IMR-90 (cell line): ENCODE measurements around the gene MAGI3. TPM values are rescaled to one million over a fixed set of nuclear protein-coding genes. Genes with fewer than 3 reads are reported as not detected.

Experiments used
- ATAC-seq: fragments of 200-7000 bp; cut with Tn5 transposase; 2 replicates; pipeline ENCODE4 v1.9.1; 2020; ENCODE audit warnings: low read depth, mild to moderate bottlenecking, moderate library complexity
- BruUV-seq: library from RNA; stranded (reverse); fragments of 400-500 nt; replicated peaks from 2 replicates; lab custom pipeline; 2021; lab: Mats Ljungman, UMichigan
- CTCF ChIA-PET: fragments of 300-600 bp; formaldehyde crosslinking; extraction: SDS; loops from one replicate; lab custom pipeline; 2021; ENCODE audit warnings: antibody characterized with exemption; lab: Yijun Ruan, JAX
- POLR2A ChIA-PET: fragments of 300-600 bp; sonication (Branson Sonifier 250); formaldehyde crosslinking; loops from one replicate; lab custom pipeline; 2022; ENCODE audit warnings: antibody characterized with exemption; ENCODE audit not compliant: unreplicated experiment; lab: Charles Lee
- DNase-seq: peaks from one replicate; pipeline ENCODE4 v3.0.0; 2013
- H2AFZ ChIP-seq: replicated peaks from 2 replicates; pipeline ENCODE3; 2013; ENCODE audit warnings: low read length, mild to moderate bottlenecking; ENCODE audit not compliant: poor library complexity
- H2AK5ac ChIP-seq: 2 replicates; pipeline ENCODE4 v1.6.1; 2013; ENCODE audit warnings: low read depth, low read length, inconsistent platforms
- H2AK9ac ChIP-seq: replicated peaks from 2 replicates; pipeline ENCODE3; 2013; ENCODE audit warnings: mild to moderate bottlenecking, low read depth, low read length, moderate library complexity; ENCODE audit not compliant: poor library complexity
- H2BK120ac ChIP-seq: 2 replicates; pipeline ENCODE4 v1.6.1; 2013; ENCODE audit warnings: low read depth, low read length, inconsistent platforms
- H2BK15ac ChIP-seq: 3 replicates; pipeline ENCODE4 v1.6.1; 2013; ENCODE audit warnings: low read depth, low read length, inconsistent platforms
- H2BK20ac ChIP-seq: 2 replicates; pipeline ENCODE4 v1.6.1; 2013; ENCODE audit warnings: low read depth, mild to moderate bottlenecking, inconsistent platforms, low read length, moderate library complexity
- H2BK5ac ChIP-seq: 2 replicates; pipeline ENCODE4 v1.6.1; 2013; ENCODE audit warnings: mild to moderate bottlenecking, low read depth, low read length, inconsistent platforms; ENCODE audit not compliant: poor library complexity, severe bottlenecking
- H3K14ac ChIP-seq: replicated peaks from 2 replicates; pipeline ENCODE4 v1.6.1; 2013; ENCODE audit warnings: low read depth, low read length, inconsistent platforms
- H3K18ac ChIP-seq: 2 replicates; pipeline ENCODE4 v1.6.1; 2013; ENCODE audit warnings: low read depth, low read length, control low read depth
- H3K23ac ChIP-seq: 2 replicates; pipeline ENCODE4 v1.6.1; 2013; ENCODE audit warnings: low read depth, low read length, inconsistent platforms
- H3K27ac ChIP-seq: 2 replicates; pipeline ENCODE4 v1.5.1; 2013; ENCODE audit warnings: mild to moderate bottlenecking, control low read depth, low read length; ENCODE audit not compliant: insufficient read depth
- H3K27me3 ChIP-seq: 2 replicates; pipeline ENCODE4 v1.6.1; 2013; ENCODE audit warnings: low read length; ENCODE audit not compliant: control insufficient read depth, insufficient read depth
- H3K36me3 ChIP-seq: 2 replicates; pipeline ENCODE4 v1.6.1; 2013; ENCODE audit warnings: low read length, mixed read lengths; ENCODE audit not compliant: control insufficient read depth, insufficient read depth
- H3K4ac ChIP-seq: 2 replicates; pipeline ENCODE4 v1.6.1; 2013; ENCODE audit warnings: low read depth, low read length, inconsistent platforms
- H3K4me1 ChIP-seq: 2 replicates; pipeline ENCODE4 v1.6.1; 2013; ENCODE audit warnings: low read length, mixed read lengths; ENCODE audit not compliant: control insufficient read depth, insufficient read depth
- H3K4me2 ChIP-seq: 2 replicates; pipeline ENCODE4 v1.6.1; 2013; ENCODE audit warnings: low read depth, mild to moderate bottlenecking, control low read depth, low read length, moderate library complexity
- H3K4me3 ChIP-seq: 2 replicates; pipeline ENCODE4 v1.5.1; 2013; ENCODE audit warnings: low read depth, mild to moderate bottlenecking, control low read depth, low read length, moderate library complexity; ENCODE audit not compliant: insufficient read depth
- H3K56ac ChIP-seq: 2 replicates; pipeline ENCODE4 v1.6.1; 2013; ENCODE audit warnings: low read length, inconsistent platforms; ENCODE audit not compliant: insufficient read depth; ENCODE audit errors: extremely low read depth
- H3K79me1 ChIP-seq, 2 experiments: 2 replicates each; pipeline ENCODE4 v1.6.1; 2013; ENCODE audit warnings: low read length in 2 of 2, inconsistent platforms in 1 of 2, low read depth in 1 of 2
- H3K9ac ChIP-seq: 2 replicates; pipeline ENCODE4 v1.6.1; 2013; ENCODE audit warnings: low read depth, low read length, control low read depth
- H3K9me1 ChIP-seq: 2 replicates; pipeline ENCODE4 v1.6.1; 2013; ENCODE audit warnings: low read length, inconsistent platforms; ENCODE audit not compliant: insufficient read depth
- H3K9me3 ChIP-seq: 2 replicates; pipeline ENCODE4 v1.6.1; 2013; ENCODE audit warnings: low read length; ENCODE audit not compliant: control insufficient read depth, insufficient read depth
- H4K20me1 ChIP-seq: 2 replicates; pipeline ENCODE4 v1.6.1; 2013; ENCODE audit warnings: low read length, inconsistent platforms; ENCODE audit not compliant: insufficient read depth
- H4K5ac ChIP-seq: 2 replicates; pipeline ENCODE4 v1.6.1; 2013; ENCODE audit warnings: mild to moderate bottlenecking, low read depth, low read length, control low read depth
- H4K8ac ChIP-seq, 2 experiments: 2 replicates each; pipeline ENCODE4 v1.6.1; 2013; ENCODE audit warnings: low read depth in 2 of 2, low read length in 2 of 2, control low read depth in 1 of 2, inconsistent platforms in 1 of 2
- H4K91ac ChIP-seq: 2 replicates; pipeline ENCODE4 v1.6.1; 2013; ENCODE audit warnings: low read depth, low read length, inconsistent platforms; ENCODE audit not compliant: insufficient read depth
- BHLHE40 ChIP-seq: fragments of 150-350 bp; IDR thresholded peaks from 2 replicates; pipeline ENCODE4 v1.6.1; 2016; ENCODE audit warnings: mild to moderate bottlenecking, low read depth, low read length
- FOS ChIP-seq: fragments of 150-350 bp; IDR thresholded peaks from 2 replicates; pipeline ENCODE4 v1.6.1; 2016; ENCODE audit warnings: low read depth, low read length
- MAFK ChIP-seq: IDR thresholded peaks from 2 replicates; pipeline ENCODE4 v1.6.1; 2012; ENCODE audit warnings: low read depth, low read length, improper control_type of control experiment
- NFE2L2 ChIP-seq: fragments of 150-350 bp; IDR thresholded peaks from 2 replicates; pipeline ENCODE4 v1.6.1; 2016; ENCODE audit warnings: low read depth, mild to moderate bottlenecking, low read length
- POLR2A ChIP-seq: IDR thresholded peaks from 2 replicates; pipeline ENCODE4 v1.6.1; 2012; ENCODE audit warnings: mild to moderate bottlenecking, low read depth, low read length
- RAD21 ChIP-seq: IDR thresholded peaks from 2 replicates; pipeline ENCODE4 v1.6.1; 2012; ENCODE audit warnings: low read length, improper control_type of control experiment
- RCOR1 ChIP-seq: IDR thresholded peaks from 2 replicates; pipeline ENCODE4 v1.6.1; 2012; ENCODE audit warnings: mild to moderate bottlenecking, low read length, improper control_type of control experiment; ENCODE audit not compliant: insufficient replicate concordance
- RFX5 ChIP-seq: IDR thresholded peaks from 2 replicates; pipeline ENCODE4 v1.8.0; 2012; ENCODE audit warnings: low read depth, mild to moderate bottlenecking, low read length, moderate library complexity
- SMC3 ChIP-seq: fragments of 150-350 bp; IDR thresholded peaks from 2 replicates; pipeline ENCODE4 v1.6.1; 2016; ENCODE audit warnings: low read depth, mild to moderate bottlenecking, antibody characterized with exemption, low read length, moderate library complexity
- WGBS, 2 experiments: methylation state at CpG; one replicate each; pipeline versions ENCODE4 v1.1.5 to v1.1.7; 2013; ENCODE audit warnings: missing lambda C conversion rate in 2 of 2; ENCODE audit not compliant: insufficient read length in 1 of 2; ENCODE audit errors: extremely low coverage in 2 of 2; 5-methylcytosine and 5-hydroxymethylcytosine counted together
- dilution Hi-C: fragments of 300-500 bp; cut with HindIII; formaldehyde crosslinking; loops from one replicate; pipeline ENCODE4 v1.14.3; 2018; ENCODE audit warnings: low sequenced_read_pairs; ENCODE audit not compliant: unreplicated experiment
- in situ Hi-C: fragments of 300-500 bp; cut with MboI; formaldehyde crosslinking; loops from 3 replicates; pipeline ENCODE4 v1.14.3; 2019; ENCODE audit warnings: low sequenced_read_pairs, inconsistent platforms, mixed read lengths
- intact Hi-C: fragments of 100-400 bp; cut with micrococcal nuclease; formaldehyde crosslinking; loops from 2 replicates; pipeline ENCODE4 v1.10.0; 2022
- polyA plus RNA-seq, 3 experiments: library from polyadenylated mRNA; depleted of rRNA; stranded (reverse); fragments of >200 nt; gene quantifications; 2 replicates each; pipeline ENCODE4 v1.2.3, GENCODE V29; 2012; ENCODE audit warnings: low replicate concordance in 1 of 3
- total RNA-seq: library from RNA; depleted of rRNA; stranded (reverse); fragments of >200 nt; gene quantifications from 2 replicates; pipeline ENCODE4 v1.2.3, GENCODE V29; 2012
- TF ChIP-seq, protein P1 (sequence below): conservative IDR thresholded peaks from 2 replicates; pipeline ENCODE4 v1.5.1; 2012; ENCODE audit warnings: mild to moderate bottlenecking, low read depth, low read length, improper control_type of control experiment
- TF ChIP-seq, protein P2 (sequence below): fragments of 150-350 bp; IDR thresholded peaks from 2 replicates; pipeline ENCODE4 v1.6.1; 2016; ENCODE audit warnings: low read depth, mild to moderate bottlenecking, low read length, moderate library complexity, borderline replicate concordance

Gene MAGI3
- total and polyA plus RNA-seq, 2 of the 4 experiments (the other 2 are of a cell fraction) = 2.5 to 8.8 TPM

DNA sequence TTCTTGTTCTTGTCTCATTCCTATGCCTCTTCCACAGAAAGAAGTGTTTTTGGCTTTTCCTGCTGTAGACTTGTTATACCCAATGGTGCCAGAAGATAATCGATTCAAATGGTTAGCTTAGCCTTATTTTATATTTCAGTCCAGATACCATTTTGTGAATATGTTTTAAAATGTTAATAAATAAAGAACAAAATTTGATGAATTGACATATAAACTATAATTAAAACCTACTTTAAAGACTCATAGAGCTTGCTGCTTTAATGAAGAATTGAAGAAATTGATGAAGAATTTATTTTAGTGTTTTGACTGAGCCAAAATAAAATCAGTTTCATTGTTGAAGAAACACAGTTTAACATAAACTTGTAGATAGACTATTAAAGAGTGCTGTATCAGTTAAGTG, 152.8 kb downstream of the MAGI3 start:
- TF ChIP-seq RFX5 (no peak), BHLHE40 (no peak), RCOR1 (no peak), FOS (no peak), MAFK (no peak), POLR2A (no peak), NFE2L2 (no peak), SMC3 (no peak), RAD21 (no peak)
- TF ChIP-seq, protein P1, sequence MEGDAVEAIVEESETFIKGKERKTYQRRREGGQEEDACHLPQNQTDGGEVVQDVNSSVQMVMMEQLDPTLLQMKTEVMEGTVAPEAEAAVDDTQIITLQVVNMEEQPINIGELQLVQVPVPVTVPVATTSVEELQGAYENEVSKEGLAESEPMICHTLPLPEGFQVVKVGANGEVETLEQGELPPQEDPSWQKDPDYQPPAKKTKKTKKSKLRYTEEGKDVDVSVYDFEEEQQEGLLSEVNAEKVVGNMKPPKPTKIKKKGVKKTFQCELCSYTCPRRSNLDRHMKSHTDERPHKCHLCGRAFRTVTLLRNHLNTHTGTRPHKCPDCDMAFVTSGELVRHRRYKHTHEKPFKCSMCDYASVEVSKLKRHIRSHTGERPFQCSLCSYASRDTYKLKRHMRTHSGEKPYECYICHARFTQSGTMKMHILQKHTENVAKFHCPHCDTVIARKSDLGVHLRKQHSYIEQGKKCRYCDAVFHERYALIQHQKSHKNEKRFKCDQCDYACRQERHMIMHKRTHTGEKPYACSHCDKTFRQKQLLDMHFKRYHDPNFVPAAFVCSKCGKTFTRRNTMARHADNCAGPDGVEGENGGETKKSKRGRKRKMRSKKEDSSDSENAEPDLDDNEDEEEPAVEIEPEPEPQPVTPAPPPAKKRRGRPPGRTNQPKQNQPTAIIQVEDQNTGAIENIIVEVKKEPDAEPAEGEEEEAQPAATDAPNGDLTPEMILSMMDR = no peak
- TF ChIP-seq, protein P2, sequence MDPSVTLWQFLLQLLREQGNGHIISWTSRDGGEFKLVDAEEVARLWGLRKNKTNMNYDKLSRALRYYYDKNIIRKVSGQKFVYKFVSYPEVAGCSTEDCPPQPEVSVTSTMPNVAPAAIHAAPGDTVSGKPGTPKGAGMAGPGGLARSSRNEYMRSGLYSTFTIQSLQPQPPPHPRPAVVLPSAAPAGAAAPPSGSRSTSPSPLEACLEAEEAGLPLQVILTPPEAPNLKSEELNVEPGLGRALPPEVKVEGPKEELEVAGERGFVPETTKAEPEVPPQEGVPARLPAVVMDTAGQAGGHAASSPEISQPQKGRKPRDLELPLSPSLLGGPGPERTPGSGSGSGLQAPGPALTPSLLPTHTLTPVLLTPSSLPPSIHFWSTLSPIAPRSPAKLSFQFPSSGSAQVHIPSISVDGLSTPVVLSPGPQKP = no peak
- BruUV-seq = no TSS peak
- Histone ChIP-seq H4K20me1 (no peaks in the 10 kb centered on the region), H2AFZ (no peak overlapping the region), H3K79me1 (peaks cover 10 to 37% of the 10 kb centered on the region in 2 experiments; a peak in 3 of 4 replicates), H4K8ac (no peak overlapping the region), H3K9me1 (peaks cover 6% of the 10 kb centered on the region; the same call in 1 of the 2 replicates), H3K14ac (no peak overlapping the region), H2BK15ac (no peak overlapping the region), H2BK5ac (no peak overlapping the region), H3K4ac (no peak overlapping the region), H3K27ac (no peak overlapping the region), H4K91ac (no peak overlapping the region; the same call in 1 of the 2 replicates), H3K4me1 (peaks cover 9% of the 10 kb centered on the region), H3K23ac (no peak overlapping the region), H3K27me3 (no peaks in the 10 kb centered on the region), H3K18ac (no peak overlapping the region), H3K36me3 (no peaks in the 10 kb centered on the region), H2AK5ac (no peak overlapping the region), H3K4me2 (no peak overlapping the region), H4K5ac (no peak overlapping the region), H2AK9ac (no peak overlapping the region), H2BK120ac (no peak overlapping the region), H3K9ac (no peak overlapping the region), H2BK20ac (no peak overlapping the region), H3K4me3 (no peak overlapping the region), H3K56ac (no peak overlapping the region), H3K9me3 (no peaks in the 10 kb centered on the region)
- intact Hi-C loops (loop anchor here (5.0 kb wide), 1 partner anchor 151 kb away; the partner anchor contains the start of gene MAGI3), in situ Hi-C loops (no loop called here), dilution Hi-C loops (no loop called here)
- ATAC-seq (no peak), DNase-seq (no peak)
- POLR2A ChIA-PET = interaction anchor here (0.5 kb wide), 1 partner anchor 192 kb away, joined by 3 read pairs; no protein-coding TSS in a partner anchor
- WGBS, 2 experiments = no CpG with 5 or more reads among the region's 1 CpG
- CTCF ChIA-PET = interaction anchor here (0.5 kb wide), 1 partner anchor 34 kb away, joined by 3 read pairs; no protein-coding TSS in a partner anchor
